Loucy (cell line): ENCODE results near the gene CDCA4.

Source experiments
- EZH2phosphoT487 ChIP-seq: fragments of 200-600 bp; IDR thresholded peaks from 2 replicates; pipeline ENCODE4 v1.6.1; 2018; ENCODE audit warnings: antibody characterized with exemption, mild to moderate bottlenecking, moderate library complexity, borderline replicate concordance
- TF ChIP-seq, protein P1 (sequence below): fragments of 200-600 bp; sonication (generic); conservative IDR thresholded peaks from 2 replicates; pipeline ENCODE4 v1.5.1; 2014; ENCODE audit warnings: mild to moderate bottlenecking, antibody characterized with exemption, low read length

DNA sequence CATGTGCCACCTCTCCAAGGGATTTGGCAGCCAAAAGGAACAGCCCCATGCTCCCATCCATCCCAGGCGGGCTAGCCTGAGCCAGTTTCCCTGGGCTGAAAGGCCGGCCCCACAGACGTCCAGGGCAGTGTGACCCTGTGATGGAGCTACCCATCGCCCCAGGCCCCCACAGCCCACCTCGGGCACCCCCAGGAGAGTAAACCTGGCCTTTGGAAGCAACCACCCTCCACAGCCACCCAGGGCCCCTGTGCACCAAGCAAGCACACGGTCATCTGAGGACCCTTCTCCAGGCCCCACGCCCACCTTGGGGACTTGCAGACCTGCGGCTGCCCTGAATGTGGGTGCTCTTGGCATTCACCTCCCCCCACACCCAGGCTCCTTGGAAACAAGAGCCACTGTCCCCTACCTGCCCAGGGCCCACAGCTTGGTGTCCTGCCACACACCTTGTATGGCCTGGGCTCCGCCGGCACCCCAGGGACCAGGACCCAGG, 51.1 kb downstream of the CDCA4 start:
- TF ChIP-seq, protein P1, sequence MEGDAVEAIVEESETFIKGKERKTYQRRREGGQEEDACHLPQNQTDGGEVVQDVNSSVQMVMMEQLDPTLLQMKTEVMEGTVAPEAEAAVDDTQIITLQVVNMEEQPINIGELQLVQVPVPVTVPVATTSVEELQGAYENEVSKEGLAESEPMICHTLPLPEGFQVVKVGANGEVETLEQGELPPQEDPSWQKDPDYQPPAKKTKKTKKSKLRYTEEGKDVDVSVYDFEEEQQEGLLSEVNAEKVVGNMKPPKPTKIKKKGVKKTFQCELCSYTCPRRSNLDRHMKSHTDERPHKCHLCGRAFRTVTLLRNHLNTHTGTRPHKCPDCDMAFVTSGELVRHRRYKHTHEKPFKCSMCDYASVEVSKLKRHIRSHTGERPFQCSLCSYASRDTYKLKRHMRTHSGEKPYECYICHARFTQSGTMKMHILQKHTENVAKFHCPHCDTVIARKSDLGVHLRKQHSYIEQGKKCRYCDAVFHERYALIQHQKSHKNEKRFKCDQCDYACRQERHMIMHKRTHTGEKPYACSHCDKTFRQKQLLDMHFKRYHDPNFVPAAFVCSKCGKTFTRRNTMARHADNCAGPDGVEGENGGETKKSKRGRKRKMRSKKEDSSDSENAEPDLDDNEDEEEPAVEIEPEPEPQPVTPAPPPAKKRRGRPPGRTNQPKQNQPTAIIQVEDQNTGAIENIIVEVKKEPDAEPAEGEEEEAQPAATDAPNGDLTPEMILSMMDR = no peak
- no peak for TF ChIP-seq EZH2phosphoT487
